Measurements from ENCODE around the gene AGRP.

DNA sequence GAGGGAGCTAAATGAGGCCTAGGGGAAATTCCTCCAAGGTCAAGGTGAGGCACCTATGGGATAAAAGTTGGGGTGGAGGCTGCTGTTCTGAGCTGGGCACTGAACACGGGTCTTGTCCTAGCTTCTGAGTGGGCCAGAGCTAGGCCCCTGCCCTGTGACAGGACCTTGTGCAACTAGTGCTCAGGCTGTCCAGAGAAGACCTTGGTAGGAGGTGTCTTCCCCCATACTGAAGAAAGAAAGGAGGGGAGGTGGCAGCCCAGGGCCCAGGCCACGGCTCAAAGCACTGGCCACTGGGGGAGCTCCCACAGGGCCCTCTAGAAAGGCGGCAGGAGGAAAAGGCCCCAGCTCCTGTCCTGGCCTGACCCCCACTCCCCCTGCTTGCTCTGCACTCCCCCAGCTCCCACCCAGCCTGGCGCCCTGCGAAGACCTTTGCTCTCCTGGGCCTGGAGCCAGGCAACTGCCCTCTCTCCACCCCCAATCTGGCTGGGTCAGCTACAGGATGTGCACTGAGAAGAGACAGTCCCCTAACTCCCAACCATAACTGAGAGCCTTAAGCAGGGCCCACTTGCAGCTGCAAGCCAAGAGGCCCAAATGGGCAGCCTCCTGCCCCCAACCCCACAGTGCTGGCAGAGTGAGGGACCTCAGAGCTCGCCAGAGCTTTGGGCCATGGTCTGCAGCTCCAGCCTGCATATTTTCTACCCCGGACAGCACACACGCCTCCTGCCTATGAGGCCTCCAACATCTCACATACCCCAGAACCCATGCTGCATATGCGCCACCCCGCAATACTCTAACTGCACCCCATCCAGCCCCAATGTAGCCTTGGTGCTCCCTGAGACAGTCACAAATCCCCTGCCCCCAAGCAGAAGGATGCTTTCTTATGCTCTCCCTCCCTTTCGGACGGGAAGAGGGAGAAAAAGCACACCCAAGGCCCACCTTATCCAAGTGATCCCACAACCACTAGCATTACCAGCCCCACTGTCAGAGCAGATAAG, 37.1 kb downstream of the AGRP start:
- TF ChIP-seq CTCF (IDR thresholded peaks at IDR 0.05) (no peak), EP300 (IDR thresholded peaks at IDR 0.05) (no peak)

Measured in sigmoid colon (tissue), 4 donors.